K562 (cell line): ENCODE results near the gene PRUNE1. TPM values are rescaled to one million over a fixed set of nuclear protein-coding genes. Genes with fewer than 3 reads are reported as not detected.

ENCODE experiments used
- BRF1 ChIP-seq: IDR thresholded peaks from 3 replicates; pipeline ENCODE4 v1.6.1; 2011; ENCODE audit warnings: borderline replicate concordance, mild to moderate bottlenecking; ENCODE audit not compliant: insufficient read length; ENCODE audit errors: extremely low read depth
- CHD1 ChIP-seq: fragments of 200-600 bp; sonication (generic); IDR thresholded peaks from one replicate; pipeline ENCODE4 v1.6.1; 2012; ENCODE audit warnings: mild to moderate bottlenecking, moderate library complexity, low read length, inconsistent platforms
- CREB1 ChIP-seq, 2 experiments: sonication (generic) in 1 of 2; formaldehyde crosslinking in 1 of 2; IDR thresholded peaks; 2 replicates each; pipeline versions ENCODE4 v1.6.1 to v1.8.0; 2012 to 2022; ENCODE audit warnings: inconsistent platforms in 1 of 2, mild to moderate bottlenecking in 1 of 2, missing genetic modification reagents in 1 of 2, moderate library complexity in 1 of 2
- ETV5 ChIP-seq: sonication (generic); formaldehyde crosslinking; IDR thresholded peaks from 2 replicates; pipeline ENCODE4 v1.4.0; 2020; ENCODE audit warnings: low read depth, mild to moderate bottlenecking, missing genetic modification reagents
- HNRNPLL ChIP-seq: fragments of 200-400 bp; formaldehyde crosslinking; IDR thresholded peaks from 2 replicates; pipeline ENCODE4 v1.6.1; 2017; ENCODE audit warnings: low read length, low read depth, mild to moderate bottlenecking; ENCODE audit not compliant: poor library complexity, severe bottlenecking
- NRF1 ChIP-seq, 2 experiments: fragments of 450-650 bp; IDR thresholded peaks in 1 of 2; conservative IDR thresholded peaks in 1 of 2; 2 replicates each; pipeline ENCODE4 v1.6.1; 2014; ENCODE audit warnings: mild to moderate bottlenecking in 2 of 2
- PHF21A ChIP-seq: fragments of 450-650 bp; IDR thresholded peaks from 2 replicates; pipeline ENCODE4 v1.6.1; 2017; ENCODE audit warnings: low read depth, borderline replicate concordance
- RBBP5 ChIP-seq: fragments of 200-600 bp; sonication (generic); IDR thresholded peaks from 2 replicates; pipeline ENCODE4 v1.6.1; 2012; ENCODE audit warnings: borderline replicate concordance, mild to moderate bottlenecking, low read length, control low read depth, inconsistent platforms; ENCODE audit not compliant: insufficient read depth, poor library complexity, severe bottlenecking
- TAF1 ChIP-seq: IDR thresholded peaks from 2 replicates; pipeline ENCODE4 v1.6.1; 2011; ENCODE audit warnings: mild to moderate bottlenecking, low read length, moderate library complexity; ENCODE audit not compliant: insufficient read depth, control insufficient read depth, severe bottlenecking; ENCODE audit errors: extremely low read depth
- TBP ChIP-seq: optimal IDR thresholded peaks from 2 replicates; pipeline ENCODE3; 2011; ENCODE audit warnings: low read depth, low read length, improper control_type of control experiment
- YY1 ChIP-seq, 3 experiments: IDR thresholded peaks; 2 replicates each; pipeline ENCODE4 v1.6.1; 2011; ENCODE audit warnings: low read length in 2 of 3, mild to moderate bottlenecking in 2 of 3, moderate library complexity in 2 of 3, borderline replicate concordance in 1 of 3, control low read depth in 1 of 3, low read depth in 1 of 3; ENCODE audit not compliant: insufficient read depth in 3 of 3, insufficient replicate concordance in 2 of 3, control insufficient read depth in 1 of 3, insufficient read length in 1 of 3; ENCODE audit errors: extremely low read depth in 1 of 3
- ZBTB7A ChIP-seq: IDR thresholded peaks from 2 replicates; pipeline ENCODE4 v1.6.1; 2011; ENCODE audit warnings: low read depth, mild to moderate bottlenecking, low read length, moderate library complexity, borderline replicate concordance; ENCODE audit not compliant: control insufficient read depth
- ZNF232 ChIP-seq: sonication (generic); formaldehyde crosslinking; IDR thresholded peaks from 2 replicates; pipeline ENCODE4 v1.8.0; 2022; ENCODE audit warnings: mild to moderate bottlenecking, missing genetic modification reagents
- ZNF695 ChIP-seq: fragments of 450-650 bp; formaldehyde crosslinking; IDR thresholded peaks from 2 replicates; pipeline ENCODE4 v1.4.0; 2020; ENCODE audit warnings: mild to moderate bottlenecking, moderate library complexity
- polyA plus RNA-seq, 8 experiments: library from polyadenylated mRNA; depleted of rRNA in 4 of 8; stranded (reverse) in 5 of 8; unstranded in 3 of 8; fragments of >200 nt; fragmentation: Nextera tagmentation in 2 of 8; fragmentation: Illumina TruSeq in 1 of 8; extraction: Ambion mirVana in 2 of 8; extraction: Trizol in 1 of 8; gene quantifications; 2 replicates each; pipeline versions ENCODE4 v1.2.1 to v1.2.3, GENCODE V29; 2011 to 2014; ENCODE audit warnings: inconsistent platforms in 1 of 8, missing spikeins in 1 of 8
- total RNA-seq, 7 experiments: library from RNA; depleted of rRNA in 6 of 7; stranded (reverse); fragments of >200 nt in 6 of 7; fragmentation: Illumina TruSeq in 2 of 7; extraction: Trizol in 2 of 7; gene quantifications; 2 replicates each; pipeline versions ENCODE4 v1.2.1 to v1.2.3, GENCODE V29; 2011 to 2021; ENCODE audit warnings: low replicate concordance in 1 of 7
- TF ChIP-seq, protein P1 (sequence below): fragments of 450-650 bp; IDR thresholded peaks from 2 replicates; pipeline ENCODE4 v1.6.1; 2016

The PRUNE1 gene
- total and polyA plus RNA-seq, 9 of the 15 experiments (the other 6 are each of a cell fraction or from before 2014, with no cell fraction given): 16.7 to 48.3 (median 26.2) TPM

DNA sequence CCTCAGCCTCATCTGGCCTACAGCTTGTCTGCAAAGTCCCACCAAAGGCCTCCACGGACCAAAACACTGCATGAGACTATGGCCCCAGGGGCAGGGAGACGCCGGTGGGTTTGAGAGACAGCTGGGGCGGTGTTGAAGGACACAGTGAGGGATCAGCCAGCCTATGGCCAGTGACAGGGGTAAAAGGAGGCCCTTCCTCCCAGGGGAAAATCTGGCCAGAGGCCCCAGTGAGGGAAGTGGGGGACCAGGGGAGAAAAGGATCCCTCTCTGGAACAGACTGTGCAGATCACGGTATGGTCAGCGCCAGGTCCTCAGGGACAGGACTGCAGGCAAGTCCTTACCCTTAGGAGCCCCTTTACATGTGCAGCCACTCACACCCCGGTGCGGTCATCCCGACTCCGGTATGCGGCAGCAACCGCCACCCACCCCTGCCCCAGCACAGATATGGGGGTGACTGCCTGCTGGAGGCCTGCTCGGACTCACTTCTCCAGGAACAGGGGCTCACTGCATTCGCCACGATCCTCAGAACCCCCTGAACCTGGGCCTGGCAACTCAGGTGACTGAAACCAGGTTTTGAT is 34.9 kb upstream of the PRUNE1 start (continued):
- TF ChIP-seq YY1 (IDR thresholded peaks at IDR 0.05; ENCODE audit: borderline replicate concordance in 1 of 3, control insufficient read depth in 1 of 3, extremely low read depth in 1 of 3, insufficient read depth in 3 of 3, insufficient read length in 1 of 3, insufficient replicate concordance in 2 of 3, low read depth in 1 of 3, low read length in 2 of 3): peak in 1 of 3 experiments; percentile 13
- TF ChIP-seq CHD1: peak; percentile 69
- TF ChIP-seq TBP: peak; percentile 27
- no peak for TF ChIP-seq HNRNPLL
- 0 out of 2 replicates have a peak, but pooled peaks have one; percentile 56 for TF ChIP-seq ZNF232 (CRISPR knock-in tag)
- TF ChIP-seq ZBTB7A: peak; percentile 17; the same call in 1 of the 2 replicates
- no peak for TF ChIP-seq ZNF695 (CRISPR knock-in tag)
- 0 out of 2 replicates have a peak, but pooled peaks have one; percentile 56 for TF ChIP-seq PHF21A
- TF ChIP-seq NRF1 (conservative IDR thresholded peaks at IDR 0.05 in 1 of 2, IDR thresholded peaks at IDR 0.05 in 1 of 2): 0 out of 4 replicates have a peak, but pooled peaks of 1 of the 2 experiments have one; percentile 8
- TF ChIP-seq ETV5 (CRISPR knock-in tag): no peak
- TF ChIP-seq RBBP5: peak; percentile 10
- 0 out of 2 replicates have a peak, but pooled peaks have one; percentile 10 for TF ChIP-seq CREB1 (IDR thresholded peaks at IDR 0.05)
- no peak for TF ChIP-seq CREB1 (CRISPR knock-in tag; IDR thresholded peaks at IDR 0.05)
- TF ChIP-seq TAF1: peak; percentile 22
- TF ChIP-seq, protein P1, sequence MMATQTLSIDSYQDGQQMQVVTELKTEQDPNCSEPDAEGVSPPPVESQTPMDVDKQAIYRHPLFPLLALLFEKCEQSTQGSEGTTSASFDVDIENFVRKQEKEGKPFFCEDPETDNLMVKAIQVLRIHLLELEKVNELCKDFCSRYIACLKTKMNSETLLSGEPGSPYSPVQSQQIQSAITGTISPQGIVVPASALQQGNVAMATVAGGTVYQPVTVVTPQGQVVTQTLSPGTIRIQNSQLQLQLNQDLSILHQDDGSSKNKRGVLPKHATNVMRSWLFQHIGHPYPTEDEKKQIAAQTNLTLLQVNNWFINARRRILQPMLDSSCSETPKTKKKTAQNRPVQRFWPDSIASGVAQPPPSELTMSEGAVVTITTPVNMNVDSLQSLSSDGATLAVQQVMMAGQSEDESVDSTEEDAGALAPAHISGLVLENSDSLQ: peak; percentile 55
- TF ChIP-seq BRF1: no peak
